HepG2 (cell line): ENCODE data around the gene PIK3C2B. TPM values are rescaled to one million over a fixed set of nuclear protein-coding genes. Genes with fewer than 3 reads are reported as not detected.

Experiments used
- ATAC-seq: fragments of 200-7000 bp; cut with Tn5 transposase; 3 replicates; pipeline ENCODE4 v1.9.1; 2020; ENCODE audit warnings: mild to moderate bottlenecking, moderate library complexity
- BruUV-seq: library from RNA; stranded (reverse); fragments of 400-500 nt; replicated peaks from 2 replicates; lab custom pipeline; 2021; lab: Mats Ljungman, UMichigan
- CTCF ChIA-PET: fragments of 300-600 bp; formaldehyde crosslinking; extraction: SDS; loops from one replicate; lab custom pipeline; 2021; ENCODE audit warnings: low total read pairs, inconsistent platforms, low intra/inter-chr PET ratio; lab: Yijun Ruan, JAX
- POLR2A ChIA-PET: fragments of 350-600 bp; sonication (Branson Sonifier 250); formaldehyde crosslinking; loops from one replicate; lab custom pipeline; 2020; ENCODE audit warnings: antibody characterized with exemption, inconsistent platforms; lab: Yijun Ruan, JAX
- DNase-seq: peaks from one replicate; pipeline ENCODE4 v3.0.0-alpha.2; 2015; ENCODE audit warnings: low spot score
- FAIRE-seq: peaks from 3 replicates; lab custom pipeline; 2011; peaks lifted over from hg19 to GRCh38; lab: Jason Lieb, UNC
- H2AFZ ChIP-seq: one replicate; pipeline ENCODE4 v1.6.1; 2011; ENCODE audit warnings: low read length, inconsistent platforms
- H3K27ac ChIP-seq: fragments of 300-600 bp; 3 replicates; pipeline ENCODE4 v1.8.0; 2011; ENCODE audit warnings: mixed run types, mild to moderate bottlenecking, mixed read lengths, low read length, inconsistent platforms; ENCODE audit not compliant: insufficient read depth; ENCODE audit errors: extremely low read length
- H3K27me3 ChIP-seq, 2 experiments: fragments of 200-600 bp in 1 of 2; 2 replicates in 1 of 2; 3 replicates in 1 of 2; pipeline versions ENCODE4 v1.6.0 to v1.8.0; 2011; ENCODE audit warnings: low read length in 2 of 2, mild to moderate bottlenecking in 2 of 2, moderate library complexity in 2 of 2, inconsistent platforms in 1 of 2; ENCODE audit not compliant: insufficient read depth in 2 of 2, control insufficient read depth in 1 of 2
- H3K36me3 ChIP-seq, 2 experiments: fragments of 200-600 bp in 1 of 2; replicated peaks in 1 of 2; 2 replicates in 1 of 2; 3 replicates in 1 of 2; pipeline versions ENCODE4 v1.5.1 to v1.8.0; 2011; ENCODE audit warnings: low read length in 2 of 2, inconsistent platforms in 1 of 2; ENCODE audit not compliant: insufficient read depth in 2 of 2, control insufficient read depth in 1 of 2
- H3K4me1 ChIP-seq: 2 replicates; pipeline ENCODE4 v1.5.1; 2012; ENCODE audit warnings: low read length, inconsistent platforms; ENCODE audit not compliant: insufficient read depth
- H3K4me2 ChIP-seq: 2 replicates; pipeline ENCODE4 v1.6.0; 2011; ENCODE audit warnings: low read depth, low read length, inconsistent platforms
- H3K4me3 ChIP-seq, 3 experiments: fragments of 200-600 bp in 1 of 3; sonication (generic), shearing (Covaris generic) in 1 of 3; replicated peaks in 1 of 3; 2 replicates each; pipeline ENCODE4 v1.5.1; 2011 to 2016; ENCODE audit warnings: low read length in 3 of 3, inconsistent platforms in 2 of 3, low read depth in 2 of 3, mild to moderate bottlenecking in 2 of 3, control low read depth in 1 of 3, mixed read lengths in 1 of 3; ENCODE audit not compliant: insufficient read depth in 1 of 3
- H3K79me2 ChIP-seq: one replicate; pipeline ENCODE4 v1.6.1; 2011; ENCODE audit warnings: low read length, inconsistent platforms; ENCODE audit not compliant: insufficient read depth
- H3K9ac ChIP-seq: 2 replicates; pipeline ENCODE4 v1.6.0; 2011; ENCODE audit warnings: mild to moderate bottlenecking, low read depth, low read length, inconsistent platforms; ENCODE audit not compliant: insufficient read depth
- H3K9me3 ChIP-seq: 2 replicates; pipeline ENCODE4 v1.5.1; 2012; ENCODE audit warnings: mild to moderate bottlenecking, low read length
- H4K20me1 ChIP-seq: 2 replicates; pipeline ENCODE4 v1.6.0; 2011; ENCODE audit warnings: inconsistent platforms, mild to moderate bottlenecking, low read length, moderate library complexity; ENCODE audit not compliant: insufficient read depth
- CBFB ChIP-seq: sonication (generic); formaldehyde crosslinking; IDR thresholded peaks from 2 replicates; pipeline ENCODE4 v1.4.0; 2020; ENCODE audit warnings: missing genetic modification reagents
- CEBPB ChIP-seq: IDR thresholded peaks from 2 replicates; pipeline ENCODE4 v1.6.1; 2011; ENCODE audit warnings: low read depth, low read length, improper control_type of control experiment, borderline replicate concordance
- CEBPG ChIP-seq: IDR thresholded peaks from 2 replicates; pipeline ENCODE4 v1.6.1; 2016
- FOXA3 ChIP-seq: IDR thresholded peaks from 2 replicates; pipeline ENCODE4 v1.6.1; 2016; ENCODE audit warnings: missing genetic modification reagents, missing compliant biosample characterization
- JUND ChIP-seq: sonication (generic); formaldehyde crosslinking; IDR thresholded peaks from 2 replicates; pipeline ENCODE4 v1.8.0; 2022; ENCODE audit warnings: mild to moderate bottlenecking, missing genetic modification reagents
- MIER3 ChIP-seq: IDR thresholded peaks from 2 replicates; pipeline ENCODE4 v1.6.1; 2016; ENCODE audit warnings: missing compliant biosample characterization, borderline replicate concordance
- ZFP36L1 ChIP-seq: sonication (generic); formaldehyde crosslinking; IDR thresholded peaks from 2 replicates; pipeline ENCODE4 v1.8.0; 2022; ENCODE audit warnings: mild to moderate bottlenecking, missing genetic modification reagents, moderate library complexity
- ZNF136 ChIP-seq: sonication (generic); formaldehyde crosslinking; IDR thresholded peaks from 2 replicates; pipeline ENCODE4 v1.8.1; 2022; ENCODE audit warnings: low read depth, mild to moderate bottlenecking, moderate library complexity, missing genetic modification reagents
- WGBS: methylation state at CpG from one replicate; pipeline ENCODE4 v1.1.6; 2017; ENCODE audit warnings: low lambda C conversion rate; 5-methylcytosine and 5-hydroxymethylcytosine counted together
- in situ Hi-C: cut with HindIII; loops from 2 replicates; pipeline ENCODE4 v1.10.0; 2017; ENCODE audit warnings: low pct_unique_long_range_greater_than_20kb; ENCODE audit not compliant: extremely low pct_ligation_motif_present
- intact Hi-C: fragments of 100-400 bp; cut with micrococcal nuclease; formaldehyde crosslinking; loops from one replicate; pipeline ENCODE4 v1.10.0; 2022; ENCODE audit not compliant: unreplicated experiment
- polyA plus RNA-seq, 8 experiments: library from polyadenylated mRNA; depleted of rRNA in 3 of 8; stranded (reverse) in 7 of 8; unstranded in 1 of 8; fragments of >200 nt; fragmentation: Illumina TruSeq in 4 of 8; extraction: Trizol in 4 of 8; gene quantifications; 2 replicates each; pipeline versions ENCODE4 v1.2.1 to v1.2.3, GENCODE V29; 2011 to 2016; ENCODE audit warnings: low read depth in 4 of 8, missing spikeins in 1 of 8, mixed read lengths in 1 of 8; ENCODE audit not compliant: insufficient read depth in 1 of 8
- total RNA-seq, 5 experiments: library from RNA; depleted of rRNA; stranded (reverse); fragments of >200 nt; fragmentation: Illumina TruSeq; extraction: Trizol; gene quantifications; 2 replicates each; pipeline ENCODE4 v1.2.3, GENCODE V29; 2016; ENCODE audit warnings: low read depth in 1 of 5
- TF ChIP-seq, protein P1 (sequence below): sonication (generic); formaldehyde crosslinking; IDR thresholded peaks from 2 replicates; pipeline ENCODE4 v1.9.0; 2021; ENCODE audit warnings: mild to moderate bottlenecking, missing genetic modification reagents
- TF ChIP-seq, protein P2 (sequence below): sonication (generic); formaldehyde crosslinking; IDR thresholded peaks from 2 replicates; pipeline ENCODE4 v1.8.0; 2022; ENCODE audit warnings: mild to moderate bottlenecking, missing genetic modification reagents, borderline replicate concordance
- TF ChIP-seq, protein P3 (sequence below): IDR thresholded peaks from 2 replicates; pipeline ENCODE4 v1.6.1; 2018; ENCODE audit warnings: missing genetic modification reagents, mild to moderate bottlenecking, missing compliant biosample characterization

Gene PIK3C2B
- total and polyA plus RNA-seq, 2 of the 13 experiments (the other 11 are each of a cell fraction or from before 2014, with no cell fraction given) = 3.4 to 4.5 TPM

DNA sequence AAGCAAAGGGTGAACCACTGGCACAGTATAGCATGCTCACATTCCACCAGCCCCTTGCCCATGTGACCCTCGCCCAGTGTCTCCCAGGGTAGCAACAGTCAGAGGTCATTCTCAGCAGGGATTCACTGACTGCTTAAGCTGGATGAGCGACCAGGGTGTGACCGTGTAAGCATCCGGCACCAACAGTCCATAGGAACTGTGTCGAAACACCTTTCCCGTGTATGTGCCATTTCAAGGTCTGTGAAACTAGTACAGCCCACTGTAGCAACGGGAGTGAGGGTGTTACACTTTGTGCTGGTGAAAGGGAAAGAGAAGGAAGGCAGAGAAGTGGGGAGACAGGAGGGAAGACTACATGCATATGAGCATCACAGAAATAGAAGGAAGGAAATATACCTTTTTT, 10.8 kb downstream of the PIK3C2B start:
- no peaks in the 10 kb centered on the region for H3K9me3 ChIP-seq
- no peaks in the 10 kb centered on the region for H3K36me3 ChIP-seq
- BruUV-seq = no TSS peak
- ChIA-PET CTCF (no interaction called here), POLR2A (no interaction called here)
- no peak overlapping the region for H3K27ac ChIP-seq
- DNase-seq = peak; percentile 21
- H4K20me1 ChIP-seq = no peaks in the 10 kb centered on the region
- H2AFZ ChIP-seq = no peak overlapping the region
- no peak for TF ChIP-seq MIER3
- TF ChIP-seq JUND (CRISPR knock-in tag) = no peak
- TF ChIP-seq, protein P1, sequence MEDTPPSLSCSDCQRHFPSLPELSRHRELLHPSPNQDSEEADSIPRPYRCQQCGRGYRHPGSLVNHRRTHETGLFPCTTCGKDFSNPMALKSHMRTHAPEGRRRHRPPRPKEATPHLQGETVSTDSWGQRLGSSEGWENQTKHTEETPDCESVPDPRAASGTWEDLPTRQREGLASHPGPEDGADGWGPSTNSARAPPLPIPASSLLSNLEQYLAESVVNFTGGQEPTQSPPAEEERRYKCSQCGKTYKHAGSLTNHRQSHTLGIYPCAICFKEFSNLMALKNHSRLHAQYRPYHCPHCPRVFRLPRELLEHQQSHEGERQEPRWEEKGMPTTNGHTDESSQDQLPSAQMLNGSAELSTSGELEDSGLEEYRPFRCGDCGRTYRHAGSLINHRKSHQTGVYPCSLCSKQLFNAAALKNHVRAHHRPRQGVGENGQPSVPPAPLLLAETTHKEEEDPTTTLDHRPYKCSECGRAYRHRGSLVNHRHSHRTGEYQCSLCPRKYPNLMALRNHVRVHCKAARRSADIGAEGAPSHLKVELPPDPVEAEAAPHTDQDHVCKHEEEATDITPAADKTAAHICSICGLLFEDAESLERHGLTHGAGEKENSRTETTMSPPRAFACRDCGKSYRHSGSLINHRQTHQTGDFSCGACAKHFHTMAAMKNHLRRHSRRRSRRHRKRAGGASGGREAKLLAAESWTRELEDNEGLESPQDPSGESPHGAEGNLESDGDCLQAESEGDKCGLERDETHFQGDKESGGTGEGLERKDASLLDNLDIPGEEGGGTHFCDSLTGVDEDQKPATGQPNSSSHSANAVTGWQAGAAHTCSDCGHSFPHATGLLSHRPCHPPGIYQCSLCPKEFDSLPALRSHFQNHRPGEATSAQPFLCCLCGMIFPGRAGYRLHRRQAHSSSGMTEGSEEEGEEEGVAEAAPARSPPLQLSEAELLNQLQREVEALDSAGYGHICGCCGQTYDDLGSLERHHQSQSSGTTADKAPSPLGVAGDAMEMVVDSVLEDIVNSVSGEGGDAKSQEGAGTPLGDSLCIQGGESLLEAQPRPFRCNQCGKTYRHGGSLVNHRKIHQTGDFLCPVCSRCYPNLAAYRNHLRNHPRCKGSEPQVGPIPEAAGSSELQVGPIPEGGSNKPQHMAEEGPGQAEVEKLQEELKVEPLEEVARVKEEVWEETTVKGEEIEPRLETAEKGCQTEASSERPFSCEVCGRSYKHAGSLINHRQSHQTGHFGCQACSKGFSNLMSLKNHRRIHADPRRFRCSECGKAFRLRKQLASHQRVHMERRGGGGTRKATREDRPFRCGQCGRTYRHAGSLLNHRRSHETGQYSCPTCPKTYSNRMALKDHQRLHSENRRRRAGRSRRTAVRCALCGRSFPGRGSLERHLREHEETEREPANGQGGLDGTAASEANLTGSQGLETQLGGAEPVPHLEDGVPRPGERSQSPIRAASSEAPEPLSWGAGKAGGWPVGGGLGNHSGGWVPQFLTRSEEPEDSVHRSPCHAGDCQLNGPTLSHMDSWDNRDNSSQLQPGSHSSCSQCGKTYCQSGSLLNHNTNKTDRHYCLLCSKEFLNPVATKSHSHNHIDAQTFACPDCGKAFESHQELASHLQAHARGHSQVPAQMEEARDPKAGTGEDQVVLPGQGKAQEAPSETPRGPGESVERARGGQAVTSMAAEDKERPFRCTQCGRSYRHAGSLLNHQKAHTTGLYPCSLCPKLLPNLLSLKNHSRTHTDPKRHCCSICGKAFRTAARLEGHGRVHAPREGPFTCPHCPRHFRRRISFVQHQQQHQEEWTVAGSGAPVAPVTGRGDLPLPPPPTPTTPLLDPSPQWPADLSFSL (CRISPR knock-in tag) = no peak
- TF ChIP-seq ZFP36L1 (CRISPR knock-in tag) = no peak
- TF ChIP-seq, protein P2, sequence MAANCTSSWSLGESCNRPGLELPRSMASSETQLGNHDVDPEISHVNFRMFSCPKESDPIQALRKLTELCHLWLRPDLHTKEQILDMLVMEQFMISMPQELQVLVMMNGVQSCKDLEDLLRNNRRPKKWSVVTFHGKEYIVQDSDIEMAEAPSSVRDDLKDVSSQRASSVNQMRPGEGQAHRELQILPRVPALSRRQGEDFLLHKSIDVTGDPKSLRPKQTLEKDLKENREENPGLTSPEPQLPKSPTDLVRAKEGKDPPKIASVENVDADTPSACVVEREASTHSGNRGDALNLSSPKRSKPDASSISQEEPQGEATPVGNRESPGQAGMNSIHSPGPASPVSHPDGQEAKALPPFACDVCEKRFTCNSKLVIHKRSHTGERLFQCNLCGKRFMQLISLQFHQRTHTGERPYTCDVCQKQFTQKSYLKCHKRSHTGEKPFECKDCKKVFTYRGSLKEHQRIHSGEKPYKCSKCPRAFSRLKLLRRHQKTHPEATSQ (CRISPR knock-in tag) = no peak
- no peak for TF ChIP-seq ZNF136 (CRISPR knock-in tag)
- peak; percentile 43; the same call in 1 of the 2 replicates for TF ChIP-seq CEBPG (CRISPR knock-in tag)
- no peak for TF ChIP-seq FOXA3 (CRISPR knock-in tag)
- peak; percentile 65; the same call in 1 of the 2 replicates for TF ChIP-seq CEBPB
- TF ChIP-seq CBFB (CRISPR knock-in tag) = no peak
- TF ChIP-seq, protein P3, sequence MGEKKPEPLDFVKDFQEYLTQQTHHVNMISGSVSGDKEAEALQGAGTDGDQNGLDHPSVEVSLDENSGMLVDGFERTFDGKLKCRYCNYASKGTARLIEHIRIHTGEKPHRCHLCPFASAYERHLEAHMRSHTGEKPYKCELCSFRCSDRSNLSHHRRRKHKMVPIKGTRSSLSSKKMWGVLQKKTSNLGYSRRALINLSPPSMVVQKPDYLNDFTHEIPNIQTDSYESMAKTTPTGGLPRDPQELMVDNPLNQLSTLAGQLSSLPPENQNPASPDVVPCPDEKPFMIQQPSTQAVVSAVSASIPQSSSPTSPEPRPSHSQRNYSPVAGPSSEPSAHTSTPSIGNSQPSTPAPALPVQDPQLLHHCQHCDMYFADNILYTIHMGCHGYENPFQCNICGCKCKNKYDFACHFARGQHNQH (CRISPR knock-in tag) = peak; percentile 84; the same call in 1 of the 2 replicates
- ATAC-seq = peak; percentile 85
- H3K4me1 ChIP-seq = peaks cover 24% of the 10 kb centered on the region
- in situ Hi-C loops = no loop called here
- intact Hi-C loops = no loop called here
- no peak overlapping the region for H3K4me2 ChIP-seq
- peak; percentile 66 for FAIRE-seq
- WGBS = 32% methylated on average over 7 of the region's 7 CpGs
- no peak overlapping the region for H3K9ac ChIP-seq
- no peak overlapping the region for H3K4me3 ChIP-seq
- H3K27me3 ChIP-seq = no peaks in the 10 kb centered on the region
- H3K79me2 ChIP-seq = no peaks in the 10 kb centered on the region
